Thoracic aorta (tissue), 2 donors: ENCODE measurements around the gene GSTA4. TPM values are rescaled to one million over a fixed set of nuclear protein-coding genes. Genes with fewer than 3 reads are reported as not detected.
"Not testable (repeated sequence)": the region's sequence is repeated elsewhere in the genome, so short reads cannot be mapped to it uniquely, and the experiment has no call there.

Experiments
- ATAC-seq: fragments of 150-250 bp; one replicate; pipeline ENCODE4 v1.8.0; 2017; ENCODE audit warnings: low read depth; ENCODE audit not compliant: insufficient number of reproducible peaks, low FRiP score
- DNase-seq: peaks from one replicate; pipeline ENCODE4 v3.0.0-alpha.2; 2020; ENCODE audit warnings: low spot score
- H3K27ac ChIP-seq, 2 donors: fragments of 200-600 bp; sonication (generic); 1 replicate in 1 of 2; 2 replicates in 1 of 2; pipeline ENCODE4 v1.5.1; 2016; ENCODE audit warnings: mild to moderate bottlenecking in 2 of 2, moderate library complexity in 2 of 2
- H3K27me3 ChIP-seq: fragments of 200-600 bp; sonication (generic); replicated peaks from 2 replicates; pipeline ENCODE4 v1.6.0; 2016; ENCODE audit warnings: mild to moderate bottlenecking; ENCODE audit not compliant: insufficient read depth
- H3K36me3 ChIP-seq: fragments of 200-600 bp; sonication (generic); one replicate; pipeline ENCODE4 v1.5.1; 2016
- H3K4me1 ChIP-seq, 2 donors: fragments of 200-600 bp; sonication (generic); 1 replicate in 1 of 2; 2 replicates in 1 of 2; pipeline versions ENCODE4 v1.5.1 to v1.6.0; 2016; ENCODE audit warnings: low read depth in 2 of 2, mild to moderate bottlenecking in 1 of 2; ENCODE audit not compliant: control insufficient read depth in 1 of 2
- H3K4me3 ChIP-seq: fragments of 200-600 bp; sonication (generic); 2 replicates; pipeline ENCODE4 v1.5.1; 2016; ENCODE audit warnings: mild to moderate bottlenecking
- H3K9me3 ChIP-seq: fragments of 200-600 bp; sonication (generic); 2 replicates; pipeline ENCODE4 v1.5.1; 2016
- total RNA-seq, 2 donors: library from RNA; depleted of rRNA; stranded (reverse); fragments of >200 nt; gene quantifications; one replicate each; pipeline versions ENCODE4 v1.1.0 to v1.2.3, GENCODE V29; 2016
- TF ChIP-seq, protein P1 (sequence below): fragments of 200-600 bp; sonication (generic); IDR thresholded peaks from one replicate; pipeline ENCODE4 v1.5.1; 2019; ENCODE audit warnings: antibody characterized with exemption

Gene GSTA4
- total RNA-seq, 2 donors from 2014 or later, result 18.1 to 19.4 TPM

DNA sequence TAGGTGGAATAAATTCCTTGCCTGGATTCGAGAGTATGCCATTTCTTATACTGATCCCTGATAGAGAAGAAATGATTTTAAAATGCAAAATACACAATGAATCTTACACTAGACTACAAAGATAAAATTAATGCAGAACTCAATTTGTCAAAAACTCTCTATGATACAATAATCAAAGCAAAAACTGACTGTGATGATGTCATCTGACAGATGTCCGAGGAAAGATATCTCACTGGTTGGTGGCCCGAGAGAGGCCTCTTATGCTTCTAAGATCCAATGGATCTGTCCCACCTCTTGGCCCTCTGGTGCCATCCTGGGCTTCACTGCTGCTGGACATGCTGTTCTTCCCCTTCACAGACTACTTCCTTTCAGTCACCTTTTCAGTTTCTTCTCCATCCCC, 14.4 kb upstream of the GSTA4 start:
- H3K4me3 ChIP-seq, result no peak overlapping the region
- H3K9me3 ChIP-seq, result no peaks in the 10 kb centered on the region
- peaks cover 38% of the 10 kb centered on the region for H3K36me3 ChIP-seq
- DNase-seq (no peak), ATAC-seq (no peak)
- TF ChIP-seq, protein P1, sequence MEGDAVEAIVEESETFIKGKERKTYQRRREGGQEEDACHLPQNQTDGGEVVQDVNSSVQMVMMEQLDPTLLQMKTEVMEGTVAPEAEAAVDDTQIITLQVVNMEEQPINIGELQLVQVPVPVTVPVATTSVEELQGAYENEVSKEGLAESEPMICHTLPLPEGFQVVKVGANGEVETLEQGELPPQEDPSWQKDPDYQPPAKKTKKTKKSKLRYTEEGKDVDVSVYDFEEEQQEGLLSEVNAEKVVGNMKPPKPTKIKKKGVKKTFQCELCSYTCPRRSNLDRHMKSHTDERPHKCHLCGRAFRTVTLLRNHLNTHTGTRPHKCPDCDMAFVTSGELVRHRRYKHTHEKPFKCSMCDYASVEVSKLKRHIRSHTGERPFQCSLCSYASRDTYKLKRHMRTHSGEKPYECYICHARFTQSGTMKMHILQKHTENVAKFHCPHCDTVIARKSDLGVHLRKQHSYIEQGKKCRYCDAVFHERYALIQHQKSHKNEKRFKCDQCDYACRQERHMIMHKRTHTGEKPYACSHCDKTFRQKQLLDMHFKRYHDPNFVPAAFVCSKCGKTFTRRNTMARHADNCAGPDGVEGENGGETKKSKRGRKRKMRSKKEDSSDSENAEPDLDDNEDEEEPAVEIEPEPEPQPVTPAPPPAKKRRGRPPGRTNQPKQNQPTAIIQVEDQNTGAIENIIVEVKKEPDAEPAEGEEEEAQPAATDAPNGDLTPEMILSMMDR, result no peak
- H3K27me3 ChIP-seq, result no peaks in the 10 kb centered on the region
- peaks cover 6 to 14% of the 10 kb centered on the region in 2 donors for H3K4me1 ChIP-seq
- H3K27ac ChIP-seq, result no peak overlapping the region

DNA sequence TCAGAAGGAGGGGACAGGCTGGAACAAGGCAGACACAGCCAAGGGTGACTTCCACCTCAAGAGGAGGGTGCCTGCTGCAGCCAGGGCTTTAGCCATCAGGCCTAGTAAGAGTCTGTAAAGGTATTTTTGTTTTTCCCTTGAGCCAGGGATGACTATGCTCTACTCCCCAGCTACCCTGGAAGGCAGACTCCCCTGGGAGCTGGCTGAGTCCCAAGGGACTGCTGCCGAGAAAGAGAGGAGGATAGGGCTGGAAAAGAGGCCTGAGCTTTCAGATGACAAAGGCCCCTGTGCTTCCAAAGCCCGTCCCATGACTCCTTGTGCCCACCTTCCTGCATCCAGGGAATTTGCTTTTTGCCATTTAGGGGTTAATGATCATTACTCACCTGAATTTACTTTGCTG, 14.0 kb upstream of the GSTA4 start:
- TF ChIP-seq, protein P1, result no peak
- Histone ChIP-seq H3K36me3 (peaks cover 38% of the 10 kb centered on the region), H3K27ac (no peak overlapping the region), H3K27me3 (no peaks in the 10 kb centered on the region), H3K4me1 (peaks cover 4 to 9% of the 10 kb centered on the region in 2 donors), H3K4me3 (no peak overlapping the region), H3K9me3 (no peaks in the 10 kb centered on the region)
- DNase-seq (no peak), ATAC-seq (no peak)

DNA sequence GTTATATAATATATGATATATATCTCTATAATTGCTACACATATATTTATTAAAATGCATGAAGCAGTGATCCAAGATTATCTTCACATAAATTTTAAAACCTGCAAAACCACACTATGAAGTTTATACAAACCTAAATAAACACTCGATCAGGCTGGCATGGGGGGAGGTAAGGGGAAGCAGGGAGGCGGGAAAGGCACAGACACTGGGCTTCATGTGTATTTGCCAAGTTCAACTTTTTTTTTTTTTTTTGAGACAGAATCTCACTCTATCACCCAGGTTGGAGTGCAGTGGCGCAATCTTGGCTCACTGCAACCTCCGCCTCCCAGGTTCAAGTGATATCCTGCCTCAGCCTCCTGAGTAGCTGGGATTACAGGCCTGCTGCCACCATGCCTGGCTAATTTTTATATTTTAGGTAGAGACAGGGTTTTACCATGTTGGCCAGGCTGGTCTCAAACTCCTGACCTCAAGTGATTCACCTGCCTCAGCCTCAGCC, 13.2 kb upstream of the GSTA4 start:
- ATAC-seq, DNase-seq, H3K4me1 ChIP-seq, H3K9me3 ChIP-seq, H3K27me3 ChIP-seq, H3K27ac ChIP-seq, H3K4me3 ChIP-seq: not testable (repeated sequence)
- peaks cover 40% of the 10 kb centered on the region for H3K36me3 ChIP-seq

DNA sequence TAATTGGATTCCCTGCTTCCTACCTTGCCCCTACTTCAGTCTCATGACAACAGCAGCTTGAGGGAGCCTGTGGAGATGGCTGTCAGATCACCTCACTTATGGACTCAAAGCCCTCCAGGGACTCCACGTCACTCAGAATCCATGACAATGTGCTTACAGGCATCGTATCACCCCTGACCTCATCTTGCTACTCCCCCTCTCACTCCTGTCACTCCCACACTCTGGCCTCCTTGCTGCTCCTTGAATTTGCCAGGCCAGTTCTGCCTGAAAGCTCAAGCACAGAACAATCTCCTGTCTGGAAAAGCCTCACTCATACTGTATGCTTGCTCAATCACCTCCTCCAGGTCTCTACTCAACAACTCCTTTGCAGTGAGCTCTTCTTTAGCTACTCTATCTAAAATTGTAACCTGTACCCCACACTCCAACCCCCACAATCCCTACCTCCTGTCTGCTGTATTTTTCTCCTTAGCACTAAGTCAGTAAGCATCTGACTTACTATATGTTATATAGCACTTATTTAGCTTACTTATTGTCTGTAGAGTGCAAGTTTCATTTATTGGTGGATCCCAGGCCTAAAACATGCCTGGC, 10.7 kb upstream of the GSTA4 start:
- TF ChIP-seq, protein P1, result no peak
- Histone ChIP-seq H3K9me3 (no peaks in the 10 kb centered on the region), H3K4me3 (no peak overlapping the region), H3K36me3 (peaks cover 29% of the 10 kb centered on the region), H3K27me3 (no peaks in the 10 kb centered on the region), H3K27ac (no peak overlapping the region), H3K4me1 (no peaks in the 10 kb centered on the region)
- no peak for DNase-seq
- no peak for ATAC-seq

DNA sequence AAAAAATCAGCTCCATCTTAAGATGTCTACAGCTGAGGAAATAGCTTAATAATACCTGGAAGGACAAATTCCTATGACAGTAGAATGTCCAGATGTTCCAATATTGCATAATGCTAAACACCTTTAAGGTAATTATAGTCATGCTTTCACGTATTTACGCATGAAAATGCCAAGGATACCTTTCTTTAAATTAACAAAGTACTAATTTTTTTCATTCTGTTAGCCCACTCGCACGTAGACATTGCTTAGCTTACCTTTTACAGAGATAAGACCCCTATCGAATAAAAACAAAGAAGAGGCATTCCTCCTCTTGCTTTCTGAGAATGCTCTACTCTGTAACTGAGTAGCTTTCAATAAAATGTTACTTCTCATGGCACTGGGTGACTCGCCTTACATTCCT, 4.4 kb upstream of the GSTA4 start:
- no peak for ATAC-seq

More for the DNA sequence above, 4.4 kb upstream of the GSTA4 start:
- TF ChIP-seq, protein P1, result no peak
- no peaks in the 10 kb centered on the region for H3K27me3 ChIP-seq
- peaks cover 5% of the 10 kb centered on the region for H3K36me3 ChIP-seq
- no peak overlapping the region for H3K4me3 ChIP-seq
- H3K27ac ChIP-seq, result no peak overlapping the region
- peaks cover 2 to 10% of the 10 kb centered on the region in 2 donors for H3K4me1 ChIP-seq
- no peak for DNase-seq
- no peaks in the 10 kb centered on the region for H3K9me3 ChIP-seq
